ENCODE measurements around the gene TASL. TPM values are rescaled to one million over a fixed set of nuclear protein-coding genes. Genes with fewer than 3 reads are reported as not detected.
"Not testable (repeated sequence)": the region's sequence is repeated elsewhere in the genome, so short reads cannot be mapped to it uniquely, and the experiment has no call there.

The TASL gene
- total and polyA plus RNA-seq, 5 donors from 2014 or later: 2.2 to 5.0 (median 3.2) TPM

DNA sequence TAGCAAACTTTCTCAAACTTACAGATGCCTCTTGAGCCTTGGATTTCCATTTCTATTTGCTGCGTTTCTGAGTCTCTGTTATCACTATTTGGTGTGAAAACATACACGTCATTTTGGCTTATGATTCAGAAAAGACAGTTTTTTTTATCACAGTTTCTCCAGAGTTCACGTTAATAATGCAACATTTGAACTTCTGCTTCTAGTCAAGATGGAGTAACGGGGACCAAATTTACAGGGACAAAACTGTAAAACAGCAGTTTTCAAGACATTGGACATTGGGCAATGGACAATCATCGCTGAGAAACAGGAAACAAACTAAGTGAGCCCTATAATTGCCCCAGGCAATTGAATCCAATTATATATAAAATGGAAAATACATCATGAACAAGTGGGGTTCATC, 36.2 kb upstream of the TASL start:
- no peaks in the 10 kb centered on the region for H3K36me3 ChIP-seq (ENCODE audit: control insufficient read depth, insufficient read depth, low read length)
- H3K27ac ChIP-seq (ENCODE audit: insufficient read depth, low read length, poor library complexity, severe bottlenecking): no peak overlapping the region
- no peaks in the 10 kb centered on the region for H3K9me3 ChIP-seq (ENCODE audit: control insufficient read depth in 2 of 2, low read length in 2 of 2)
- H3K27ac Mint-ChIP-seq: no peak overlapping the region
- no peak for DNase-seq
- H3K36me3 Mint-ChIP-seq: no peaks in the 10 kb centered on the region
- peaks cover 8% of the 10 kb centered on the region for H3K27me3 Mint-ChIP-seq
- H3K4me1 Mint-ChIP-seq: no peaks in the 10 kb centered on the region
- H3K4me3 ChIP-seq (ENCODE audit: low read depth, low read length): no peak overlapping the region
- ATAC-seq (ENCODE audit: low read depth in 2 of 2): no peak
- H3K4me1 ChIP-seq (ENCODE audit: control insufficient read depth, insufficient read depth, low read length, poor library complexity, severe bottlenecking): no peaks in the 10 kb centered on the region
- H3K27me3 ChIP-seq (ENCODE audit: control insufficient read depth, insufficient read depth, low read length): no peaks in the 10 kb centered on the region
- peaks cover 0 to 6% (median 0%) of the 10 kb centered on the region in 7 donors for H3K9me3 Mint-ChIP-seq
- no peak overlapping the region for H3K4me3 Mint-ChIP-seq

DNA sequence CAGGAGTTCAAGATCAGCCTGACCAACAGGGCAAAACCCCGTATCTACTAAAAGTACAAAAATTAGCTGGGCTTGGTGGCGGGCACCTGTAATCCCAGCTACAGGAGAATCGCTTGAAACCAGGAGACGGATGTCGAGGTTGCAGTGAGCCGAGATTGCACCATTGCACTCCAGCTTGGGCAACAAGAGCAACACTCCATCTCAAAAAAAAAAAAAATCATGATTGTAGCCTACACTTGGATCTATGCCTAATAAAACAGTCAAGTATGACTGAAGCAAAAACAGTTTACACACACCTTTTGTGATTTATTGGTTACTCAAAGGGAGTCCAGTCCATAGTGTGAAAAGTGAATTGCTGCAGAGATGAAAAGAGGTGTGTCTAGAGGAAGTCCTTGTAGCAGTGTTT, 34.7 kb upstream of the TASL start:
- Mint-ChIP-seq H3K9me3 (peaks cover 0 to 6% (median 0%) of the 10 kb centered on the region in 7 donors), H3K4me1 (no peaks in the 10 kb centered on the region), H3K27ac (no peak overlapping the region), H3K4me3 (no peak overlapping the region), H3K36me3 (no peaks in the 10 kb centered on the region), H3K27me3 (peaks cover 8% of the 10 kb centered on the region)
- H3K4me1 ChIP-seq (ENCODE audit: control insufficient read depth, insufficient read depth, low read length, poor library complexity, severe bottlenecking): no peaks in the 10 kb centered on the region
- DNase-seq: no peak
- no peaks in the 10 kb centered on the region for H3K9me3 ChIP-seq (ENCODE audit: control insufficient read depth in 2 of 2, low read length in 2 of 2)
- H3K36me3 ChIP-seq (ENCODE audit: control insufficient read depth, insufficient read depth, low read length): no peaks in the 10 kb centered on the region
- no peak overlapping the region for H3K27ac ChIP-seq (ENCODE audit: insufficient read depth, low read length, poor library complexity, severe bottlenecking)
- H3K27me3 ChIP-seq (ENCODE audit: control insufficient read depth, insufficient read depth, low read length): no peaks in the 10 kb centered on the region
- ATAC-seq (ENCODE audit: low read depth in 2 of 2): no peak
- no peak overlapping the region for H3K4me3 ChIP-seq (ENCODE audit: low read depth, low read length)

DNA sequence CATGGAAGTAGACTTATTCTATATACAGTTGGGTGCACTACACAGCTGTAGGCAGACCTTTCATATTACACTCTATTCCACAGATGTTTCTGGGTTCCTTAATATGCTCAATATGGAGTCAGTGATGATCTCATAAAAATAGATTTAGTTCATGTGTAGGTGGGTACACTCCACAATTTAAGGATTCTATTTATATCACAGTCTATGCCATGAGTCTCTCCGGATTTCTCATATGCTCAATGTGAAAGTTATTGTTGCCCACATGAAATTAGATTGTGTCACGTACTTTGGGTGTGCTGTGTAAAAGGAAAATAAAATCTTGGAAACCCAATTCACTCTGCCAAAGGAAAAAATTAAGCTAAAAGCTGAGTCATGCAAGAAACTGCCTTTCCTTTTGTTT, 32.5 kb upstream of the TASL start:
- no peak overlapping the region for H3K27ac ChIP-seq (ENCODE audit: insufficient read depth, low read length, poor library complexity, severe bottlenecking)
- DNase-seq (no peak), ATAC-seq (ENCODE audit: low read depth in 2 of 2) (no peak)
- H3K27me3 Mint-ChIP-seq: no peaks in the 10 kb centered on the region
- no peak overlapping the region for H3K4me3 ChIP-seq (ENCODE audit: low read depth, low read length)
- H3K36me3 ChIP-seq (ENCODE audit: control insufficient read depth, insufficient read depth, low read length): no peaks in the 10 kb centered on the region
- H3K4me1 Mint-ChIP-seq: no peaks in the 10 kb centered on the region
- no peaks in the 10 kb centered on the region for H3K9me3 Mint-ChIP-seq
- no peaks in the 10 kb centered on the region for H3K9me3 ChIP-seq (ENCODE audit: control insufficient read depth in 2 of 2, low read length in 2 of 2)
- peak overlapping the region in 1 of 3 donors; percentile 91 for H3K27ac Mint-ChIP-seq
- H3K27me3 ChIP-seq (ENCODE audit: control insufficient read depth, insufficient read depth, low read length): no peaks in the 10 kb centered on the region
- no peaks in the 10 kb centered on the region for H3K36me3 Mint-ChIP-seq
- H3K4me3 Mint-ChIP-seq: peak overlapping the region in 1 of 4 donors; percentile 84
- no peaks in the 10 kb centered on the region for H3K4me1 ChIP-seq (ENCODE audit: control insufficient read depth, insufficient read depth, low read length, poor library complexity, severe bottlenecking)

- DNase-seq (no peak), ATAC-seq (ENCODE audit: low read depth in 2 of 2) (no peak)
- H3K36me3 Mint-ChIP-seq: no peaks in the 10 kb centered on the region
These were observed 29.6 kb upstream of the TASL start for GRCh38 chrX:30607155-30607554.

GRCh38 chrX:30600269-30601176, 23.0 kb upstream of the TASL start:
- not testable (repeated sequence) for DNase-seq; H3K4me3 ChIP-seq (ENCODE audit: low read depth, low read length); H3K36me3 Mint-ChIP-seq; H3K9me3 Mint-ChIP-seq; H3K27ac Mint-ChIP-seq; H3K4me1 Mint-ChIP-seq; H3K9me3 ChIP-seq (ENCODE audit: control insufficient read depth in 2 of 2, low read length in 2 of 2); H3K27me3 Mint-ChIP-seq; H3K27ac ChIP-seq (ENCODE audit: insufficient read depth, low read length, poor library complexity, severe bottlenecking); H3K27me3 ChIP-seq (ENCODE audit: control insufficient read depth, insufficient read depth, low read length); H3K4me3 Mint-ChIP-seq; ATAC-seq (ENCODE audit: low read depth in 2 of 2); H3K36me3 ChIP-seq (ENCODE audit: control insufficient read depth, insufficient read depth, low read length); H3K4me1 ChIP-seq (ENCODE audit: control insufficient read depth, insufficient read depth, low read length, poor library complexity, severe bottlenecking)

More at GRCh38 chrX:30607155-30607554, 29.6 kb upstream of the TASL start:
- Mint-ChIP-seq H3K9me3 (peaks cover 0 to 2% (median 0%) of the 10 kb centered on the region in 7 donors), H3K27ac (no peak overlapping the region), H3K4me1 (no peaks in the 10 kb centered on the region), H3K27me3 (no peaks in the 10 kb centered on the region), H3K4me3 (no peak overlapping the region)
- H3K9me3 ChIP-seq (ENCODE audit: control insufficient read depth in 2 of 2, low read length in 2 of 2): no peaks in the 10 kb centered on the region
- H3K27me3 ChIP-seq (ENCODE audit: control insufficient read depth, insufficient read depth, low read length): no peaks in the 10 kb centered on the region
- no peak overlapping the region for H3K4me3 ChIP-seq (ENCODE audit: low read depth, low read length)
- H3K36me3 ChIP-seq (ENCODE audit: control insufficient read depth, insufficient read depth, low read length): no peaks in the 10 kb centered on the region
- no peak overlapping the region for H3K27ac ChIP-seq (ENCODE audit: insufficient read depth, low read length, poor library complexity, severe bottlenecking)
- H3K4me1 ChIP-seq (ENCODE audit: control insufficient read depth, insufficient read depth, low read length, poor library complexity, severe bottlenecking): no peaks in the 10 kb centered on the region

DNA sequence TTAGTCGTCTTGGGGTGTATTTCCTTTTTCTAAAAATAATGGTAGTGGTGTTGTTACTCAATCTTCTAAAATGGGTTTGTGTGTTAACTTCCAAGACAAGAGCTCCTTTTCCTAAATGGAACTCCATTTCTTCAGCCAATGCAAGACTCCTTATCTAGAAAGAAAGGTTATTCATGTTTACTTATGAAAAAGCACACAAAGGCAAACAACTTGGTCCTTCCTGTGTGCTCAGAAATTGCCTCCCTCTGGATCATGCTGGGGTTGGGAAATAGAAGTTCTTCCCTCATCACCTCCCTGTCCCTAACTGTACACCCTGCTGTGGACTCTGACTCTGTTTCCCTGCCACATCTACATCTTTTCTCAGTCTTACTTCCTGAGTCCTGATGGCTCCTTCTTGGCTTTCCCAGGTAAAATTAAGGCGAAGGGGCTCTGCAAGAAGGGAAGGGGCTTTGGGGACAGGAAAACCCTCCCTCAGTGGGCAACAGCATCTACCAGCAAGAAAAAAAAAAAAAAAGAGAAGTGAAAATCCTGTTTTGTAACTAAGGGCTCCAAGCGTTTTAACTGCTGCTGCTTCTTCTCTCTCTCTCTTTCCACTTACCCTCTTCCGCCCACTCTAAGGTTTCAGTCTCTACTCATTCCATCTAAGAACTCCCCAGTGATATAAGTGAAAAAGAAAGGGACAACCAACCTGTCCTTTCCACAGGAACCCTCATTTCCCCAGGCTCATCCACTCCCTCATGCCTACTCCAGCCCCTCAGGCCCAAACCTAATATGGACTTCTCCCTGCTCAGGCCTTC, 19.8 kb upstream of the TASL start:
- H3K36me3 Mint-ChIP-seq: no peaks in the 10 kb centered on the region
- H3K9me3 ChIP-seq (ENCODE audit: control insufficient read depth in 2 of 2, low read length in 2 of 2): no peaks in the 10 kb centered on the region
- H3K27ac ChIP-seq (ENCODE audit: insufficient read depth, low read length, poor library complexity, severe bottlenecking): no peak overlapping the region
- no peaks in the 10 kb centered on the region for H3K36me3 ChIP-seq (ENCODE audit: control insufficient read depth, insufficient read depth, low read length)
- H3K27ac Mint-ChIP-seq: peak overlapping the region in 2 of 3 donors; percentile 18 to 53
- no peak overlapping the region for H3K4me3 ChIP-seq (ENCODE audit: low read depth, low read length)
- ATAC-seq (ENCODE audit: low read depth in 2 of 2) (no peak), DNase-seq (no peak)
- no peaks in the 10 kb centered on the region for H3K27me3 Mint-ChIP-seq
- H3K9me3 Mint-ChIP-seq: peaks cover 0 to 3% (median 0%) of the 10 kb centered on the region in 7 donors
- peaks cover 0 to 13% (median 4%) of the 10 kb centered on the region in 4 donors for H3K4me1 Mint-ChIP-seq
- no peaks in the 10 kb centered on the region for H3K27me3 ChIP-seq (ENCODE audit: control insufficient read depth, insufficient read depth, low read length)
- H3K4me1 ChIP-seq (ENCODE audit: control insufficient read depth, insufficient read depth, low read length, poor library complexity, severe bottlenecking): no peaks in the 10 kb centered on the region
- no peak overlapping the region for H3K4me3 Mint-ChIP-seq

- Histone ChIP-seq H3K4me3 (ENCODE audit: low read depth, low read length) (no peak overlapping the region), H3K4me1 (ENCODE audit: control insufficient read depth, insufficient read depth, low read length, poor library complexity, severe bottlenecking) (no peaks in the 10 kb centered on the region), H3K9me3 (ENCODE audit: control insufficient read depth in 2 of 2, low read length in 2 of 2) (no peaks in the 10 kb centered on the region), H3K27me3 (ENCODE audit: control insufficient read depth, insufficient read depth, low read length) (no peaks in the 10 kb centered on the region), H3K36me3 (ENCODE audit: control insufficient read depth, insufficient read depth, low read length) (no peaks in the 10 kb centered on the region), H3K27ac (ENCODE audit: insufficient read depth, low read length, poor library complexity, severe bottlenecking) (no peak overlapping the region)
- Mint-ChIP-seq H3K4me1 (peaks cover 0 to 13% (median 5%) of the 10 kb centered on the region in 4 donors), H3K27ac (peak overlapping the region in 1 of 3 donors; percentile 26), H3K27me3 (no peaks in the 10 kb centered on the region), H3K36me3 (no peaks in the 10 kb centered on the region), H3K9me3 (peaks cover 0 to 3% (median 0%) of the 10 kb centered on the region in 7 donors), H3K4me3 (peak overlapping the region in 1 of 4 donors; percentile 41)
- peak; percentile 1 to 62 (median 30) for DNase-seq
- peak in 1 of 2 donors; percentile 45 for ATAC-seq (ENCODE audit: low read depth in 2 of 2)
These were observed 16.1 kb upstream of the TASL start for GRCh38 chrX:30593440-30594200.

Data from CD4-positive, CD25-positive, alpha-beta regulatory T cell (primary cell).